Measurements from ENCODE around the gene DHX38. TPM values are rescaled to one million over a fixed set of nuclear protein-coding genes. Genes with fewer than 3 reads are reported as not detected.

The DHX38 gene
- total RNA-seq, 1 donor from 2014 or later: 29.5 TPM

GRCh38 chr16:72084445-72084844, 9.2 kb upstream of the DHX38 start:
- ATAC-seq: no peak

- no peak for ATAC-seq
Measured at GRCh38 chr16:72085002-72085401, 8.6 kb upstream of the DHX38 start.

- no peak for ATAC-seq
Measured at GRCh38 chr16:72091217-72091616, 2.4 kb upstream of the DHX38 start.

GRCh38 chr16:72092832-72093447, 707 bp upstream of the DHX38 start:
- ATAC-seq: peak; percentile 30

DNA sequence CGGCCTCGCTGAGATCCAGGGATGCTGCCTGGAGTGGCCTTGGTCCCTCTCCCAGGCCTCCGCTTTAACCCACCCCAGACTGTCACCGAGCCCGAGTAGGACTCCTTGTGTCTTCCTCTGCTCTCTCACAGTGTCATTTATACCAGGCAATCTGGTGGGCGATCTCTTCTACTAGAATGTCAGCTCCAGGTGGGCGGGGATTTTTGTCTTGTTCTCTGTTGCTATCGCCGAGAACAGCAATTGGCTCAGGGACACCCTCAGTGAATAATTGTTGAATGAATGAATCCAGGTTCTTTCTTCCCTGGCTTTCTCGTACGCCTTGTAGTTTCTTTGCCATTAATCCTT, 591 bp downstream of the DHX38 start:
- ATAC-seq: peak; percentile 5

GRCh38 chr16:72098936-72099335, 5.3 kb downstream of the DHX38 start:
- ATAC-seq: no peak

- ATAC-seq: peak; percentile 85
Measured at GRCh38 chr16:72099377-72099818, 5.8 kb downstream of the DHX38 start.

- no peak for ATAC-seq
Measured at GRCh38 chr16:72101195-72101594, 7.5 kb downstream of the DHX38 start.

- no peak for ATAC-seq
Measured at GRCh38 chr16:72104905-72105304, 11.3 kb downstream of the DHX38 start.

GRCh38 chr16:72105978-72106377, 12.3 kb downstream of the DHX38 start:
- no peak for ATAC-seq

- ATAC-seq: no peak
Measured at GRCh38 chr16:72107371-72107770, 13.7 kb downstream of the DHX38 start.

GRCh38 chr16:72108353-72109102, 14.9 kb downstream of the DHX38 start:
- no peak for ATAC-seq

- ATAC-seq: no peak
Measured at GRCh38 chr16:72109300-72109699, 15.7 kb downstream of the DHX38 start.

- no peak for ATAC-seq
Measured at GRCh38 chr16:72109966-72110530, 16.4 kb downstream of the DHX38 start.

- peak; percentile 7 for ATAC-seq
Measured at GRCh38 chr16:72110662-72111615, 17.3 kb downstream of the DHX38 start.

DNA sequence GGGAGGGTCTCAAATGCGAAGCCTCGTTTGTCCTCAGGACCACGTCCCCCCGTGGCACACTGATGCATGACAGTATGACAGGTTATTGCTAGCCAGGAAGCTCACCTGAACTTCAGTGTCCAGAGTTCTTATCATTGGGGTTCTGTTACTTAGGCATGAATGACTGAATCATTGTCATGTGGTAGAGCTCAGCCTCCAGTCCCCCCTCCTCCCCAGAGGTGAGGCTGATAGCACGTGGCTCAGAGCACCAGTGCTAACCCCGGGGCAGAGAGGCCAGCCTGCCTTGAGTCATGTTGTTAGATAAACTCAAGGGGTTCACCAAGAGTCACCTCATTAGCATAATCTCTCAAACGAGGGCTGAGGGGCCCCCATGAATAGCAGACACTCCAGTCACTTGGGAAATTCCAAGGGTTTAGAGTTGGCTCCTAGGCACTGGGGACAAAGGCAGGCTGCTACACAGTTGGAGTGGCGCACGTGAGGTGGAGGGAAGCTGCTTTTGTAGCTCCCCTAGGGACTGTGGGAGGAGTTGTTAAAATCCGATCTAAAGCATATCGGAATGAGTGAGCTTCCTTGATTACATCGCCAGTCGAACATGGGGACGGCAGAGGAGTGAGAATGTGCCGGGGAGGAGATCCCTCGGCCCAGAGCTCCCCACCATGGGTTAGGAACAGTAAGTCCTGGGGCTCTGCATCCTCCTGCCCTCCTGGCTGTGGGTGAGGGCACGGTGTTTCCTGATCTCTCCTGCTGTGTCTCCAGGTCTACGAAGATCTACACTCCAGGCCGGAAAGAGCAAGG, 18.2 kb downstream of the DHX38 start:
- ATAC-seq: no peak

DNA sequence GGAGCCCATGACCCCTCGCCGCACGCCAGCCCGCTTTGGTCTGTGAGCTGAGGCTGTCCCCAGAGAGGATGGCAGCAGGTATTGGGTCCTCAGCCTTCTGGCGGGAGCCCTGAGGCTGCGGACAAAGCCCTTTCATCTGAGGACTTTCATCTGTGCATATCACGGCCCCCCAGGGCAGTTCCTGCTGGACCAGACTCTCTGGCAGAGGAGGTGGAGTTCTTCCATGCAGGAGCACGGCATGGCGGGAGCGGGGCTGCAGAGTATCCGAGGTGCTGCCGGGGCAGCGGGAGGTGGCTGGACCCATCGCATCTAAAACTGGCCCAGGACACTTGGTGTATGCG, 18.8 kb downstream of the DHX38 start:
- ATAC-seq: no peak

DNA sequence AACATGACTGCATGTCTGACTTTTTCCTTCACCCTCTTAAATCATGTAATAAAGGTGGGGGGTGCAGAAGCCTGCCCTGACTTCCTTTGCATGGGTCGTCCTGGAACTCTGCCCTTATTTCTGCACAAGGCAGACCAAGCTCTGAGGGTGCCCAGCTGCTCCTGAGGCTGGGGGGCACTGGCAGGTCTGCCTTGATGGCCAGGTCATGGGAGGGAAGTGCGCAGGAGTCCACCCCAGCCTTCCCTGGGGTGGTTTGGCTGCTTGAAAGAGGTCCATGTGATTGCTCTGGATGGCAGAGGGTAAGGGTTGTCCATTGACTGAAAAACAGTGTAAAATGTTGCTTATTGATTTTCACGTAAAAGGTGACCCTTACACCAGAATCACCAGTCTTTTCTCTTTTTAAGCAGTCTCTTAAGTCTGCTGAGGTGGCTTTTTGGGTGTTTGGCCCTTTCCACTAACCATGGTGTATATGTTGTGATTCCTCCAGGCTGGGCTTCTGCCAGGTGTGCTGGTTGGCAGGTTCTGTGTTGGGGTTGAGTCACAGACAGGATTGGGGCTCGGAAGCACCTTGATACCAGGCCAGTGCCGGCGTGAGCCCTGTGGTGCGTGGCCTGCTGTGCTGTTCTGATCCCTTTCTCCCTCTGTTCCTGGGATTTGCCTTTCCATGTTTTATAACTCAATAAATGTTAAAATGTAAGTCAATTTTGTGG, 19.4 kb downstream of the DHX38 start:
- peak; percentile 83 for ATAC-seq

GRCh38 chr16:72113616-72113945, 19.9 kb downstream of the DHX38 start:
- peak; percentile 5 for ATAC-seq

- ATAC-seq: no peak
Measured at GRCh38 chr16:72120026-72120425, 26.4 kb downstream of the DHX38 start.

DNA sequence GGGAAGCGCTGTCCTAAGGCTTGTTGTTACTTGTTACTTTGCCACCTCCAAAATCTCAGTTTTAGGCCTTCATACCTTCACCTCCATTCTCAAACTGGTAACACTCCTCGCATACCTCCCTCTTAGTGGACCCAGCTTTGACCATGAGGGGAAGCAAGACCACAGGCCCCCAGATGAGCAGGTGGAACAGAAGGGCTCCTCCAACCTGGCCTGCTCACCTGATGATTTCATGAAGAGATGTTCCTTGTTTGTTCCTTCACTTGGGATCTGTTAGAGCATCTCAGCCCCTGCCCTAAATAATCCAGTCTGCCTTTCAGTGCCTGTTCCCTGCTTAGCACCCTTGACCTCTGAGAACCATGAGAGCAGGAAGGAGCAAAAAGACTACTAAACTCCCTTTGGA, 28.7 kb downstream of the DHX38 start:
- ATAC-seq: no peak

- no peak for ATAC-seq
Measured at GRCh38 chr16:72122916-72123315, 29.3 kb downstream of the DHX38 start.

Data from esophagus mucosa (tissue), 1 donor.